Liver (tissue), 3 donors: ENCODE results near the gene PRPF31.

ENCODE experiments used
- GABPA ChIP-seq, 2 donors: IDR thresholded peaks in 1 of 2; conservative IDR thresholded peaks in 1 of 2; 2 replicates each; pipeline ENCODE4 v1.6.1; 2016; ENCODE audit warnings: antibody characterized with exemption in 2 of 2, mild to moderate bottlenecking in 1 of 2, moderate library complexity in 1 of 2
- TF ChIP-seq, protein P1 (sequence below): fragments of 150-350 bp; IDR thresholded peaks from 2 replicates; pipeline ENCODE4 v1.5.1; 2017; ENCODE audit warnings: improper control_type of control experiment, low read depth, low read length; ENCODE audit not compliant: missing input control
- donor health status: healthy.
- donor health status: healthy.

DNA sequence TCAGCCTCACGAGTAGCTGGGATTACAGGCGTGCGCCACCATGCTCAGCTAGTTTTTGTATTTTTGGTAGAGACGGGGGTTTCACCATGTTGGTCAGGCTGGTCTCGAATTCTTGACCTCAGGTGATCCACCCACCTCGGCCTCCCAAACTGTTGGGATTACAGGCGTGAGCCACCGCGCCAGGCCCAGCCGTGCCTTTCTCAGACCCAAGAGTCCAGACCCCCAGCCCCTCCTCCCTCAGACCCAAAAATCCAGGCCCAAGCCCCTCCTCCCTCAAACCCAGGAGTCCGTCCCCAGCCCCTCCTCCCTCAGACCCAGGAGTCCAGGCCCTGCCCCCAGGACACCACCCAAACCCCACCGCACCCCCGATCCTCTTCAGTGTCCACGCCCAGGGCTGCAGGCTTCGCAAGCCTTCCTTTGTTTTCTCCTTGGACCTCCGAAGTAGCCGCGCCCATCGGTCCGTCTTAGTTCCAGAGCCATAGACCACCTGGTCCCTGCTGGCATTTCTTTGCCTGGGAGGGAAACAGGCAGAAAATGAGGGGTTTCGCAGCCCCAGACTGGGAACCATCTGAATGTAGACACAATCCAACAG, 53.7 kb downstream of the PRPF31 start:
- TF ChIP-seq, protein P1, sequence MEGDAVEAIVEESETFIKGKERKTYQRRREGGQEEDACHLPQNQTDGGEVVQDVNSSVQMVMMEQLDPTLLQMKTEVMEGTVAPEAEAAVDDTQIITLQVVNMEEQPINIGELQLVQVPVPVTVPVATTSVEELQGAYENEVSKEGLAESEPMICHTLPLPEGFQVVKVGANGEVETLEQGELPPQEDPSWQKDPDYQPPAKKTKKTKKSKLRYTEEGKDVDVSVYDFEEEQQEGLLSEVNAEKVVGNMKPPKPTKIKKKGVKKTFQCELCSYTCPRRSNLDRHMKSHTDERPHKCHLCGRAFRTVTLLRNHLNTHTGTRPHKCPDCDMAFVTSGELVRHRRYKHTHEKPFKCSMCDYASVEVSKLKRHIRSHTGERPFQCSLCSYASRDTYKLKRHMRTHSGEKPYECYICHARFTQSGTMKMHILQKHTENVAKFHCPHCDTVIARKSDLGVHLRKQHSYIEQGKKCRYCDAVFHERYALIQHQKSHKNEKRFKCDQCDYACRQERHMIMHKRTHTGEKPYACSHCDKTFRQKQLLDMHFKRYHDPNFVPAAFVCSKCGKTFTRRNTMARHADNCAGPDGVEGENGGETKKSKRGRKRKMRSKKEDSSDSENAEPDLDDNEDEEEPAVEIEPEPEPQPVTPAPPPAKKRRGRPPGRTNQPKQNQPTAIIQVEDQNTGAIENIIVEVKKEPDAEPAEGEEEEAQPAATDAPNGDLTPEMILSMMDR, result no peak
- no peak for TF ChIP-seq GABPA (IDR thresholded peaks at IDR 0.05 in 1 of 2, conservative IDR thresholded peaks at IDR 0.05 in 1 of 2)
